Osteocyte (in vitro differentiated cells): ENCODE results near the gene MICALL1. TPM values are rescaled to one million over a fixed set of nuclear protein-coding genes. Genes with fewer than 3 reads are reported as not detected.

Source experiments
- DNase-seq: peaks from one replicate; pipeline ENCODE4 v3.0.0; 2021; ENCODE audit warnings: mixed read lengths; ENCODE audit not compliant: unreplicated experiment; ENCODE audit errors: extremely low spot score
- H3K27ac Mint-ChIP-seq: one replicate; pipeline ENCODE4 v1.8.0; 2021; ENCODE audit warnings: mild to moderate bottlenecking, mixed read lengths; ENCODE audit not compliant: unreplicated experiment
- H3K27me3 Mint-ChIP-seq: one replicate; pipeline ENCODE4 v1.8.0; 2021; ENCODE audit warnings: mixed read lengths; ENCODE audit not compliant: unreplicated experiment
- H3K36me3 Mint-ChIP-seq: one replicate; pipeline ENCODE4 v1.8.0; 2021; ENCODE audit warnings: mixed read lengths; ENCODE audit not compliant: unreplicated experiment
- H3K4me1 Mint-ChIP-seq: one replicate; pipeline ENCODE4 v1.8.0; 2021; ENCODE audit warnings: mixed read lengths; ENCODE audit not compliant: unreplicated experiment
- H3K4me3 Mint-ChIP-seq: one replicate; pipeline ENCODE4 v1.8.0; 2021; ENCODE audit warnings: mild to moderate bottlenecking, moderate library complexity, mixed read lengths; ENCODE audit not compliant: unreplicated experiment
- H3K9me3 Mint-ChIP-seq: one replicate; pipeline ENCODE4 v1.8.0; 2021; ENCODE audit warnings: mixed read lengths; ENCODE audit not compliant: unreplicated experiment
- total RNA-seq: library from RNA; stranded (reverse); gene quantifications from 2 replicates; pipeline ENCODE4 v1.2.1, GENCODE V29; 2021
- TF ChIP-seq, protein P1 (sequence below): fragments of 200-600 bp; sonication (generic); IDR thresholded peaks from 2 replicates; pipeline ENCODE4 v1.5.0; 2021; ENCODE audit warnings: antibody characterized with exemption, mild to moderate bottlenecking, moderate library complexity

MICALL1 gene
- total RNA-seq, 1 donor from 2014 or later = 51.2 TPM

DNA sequence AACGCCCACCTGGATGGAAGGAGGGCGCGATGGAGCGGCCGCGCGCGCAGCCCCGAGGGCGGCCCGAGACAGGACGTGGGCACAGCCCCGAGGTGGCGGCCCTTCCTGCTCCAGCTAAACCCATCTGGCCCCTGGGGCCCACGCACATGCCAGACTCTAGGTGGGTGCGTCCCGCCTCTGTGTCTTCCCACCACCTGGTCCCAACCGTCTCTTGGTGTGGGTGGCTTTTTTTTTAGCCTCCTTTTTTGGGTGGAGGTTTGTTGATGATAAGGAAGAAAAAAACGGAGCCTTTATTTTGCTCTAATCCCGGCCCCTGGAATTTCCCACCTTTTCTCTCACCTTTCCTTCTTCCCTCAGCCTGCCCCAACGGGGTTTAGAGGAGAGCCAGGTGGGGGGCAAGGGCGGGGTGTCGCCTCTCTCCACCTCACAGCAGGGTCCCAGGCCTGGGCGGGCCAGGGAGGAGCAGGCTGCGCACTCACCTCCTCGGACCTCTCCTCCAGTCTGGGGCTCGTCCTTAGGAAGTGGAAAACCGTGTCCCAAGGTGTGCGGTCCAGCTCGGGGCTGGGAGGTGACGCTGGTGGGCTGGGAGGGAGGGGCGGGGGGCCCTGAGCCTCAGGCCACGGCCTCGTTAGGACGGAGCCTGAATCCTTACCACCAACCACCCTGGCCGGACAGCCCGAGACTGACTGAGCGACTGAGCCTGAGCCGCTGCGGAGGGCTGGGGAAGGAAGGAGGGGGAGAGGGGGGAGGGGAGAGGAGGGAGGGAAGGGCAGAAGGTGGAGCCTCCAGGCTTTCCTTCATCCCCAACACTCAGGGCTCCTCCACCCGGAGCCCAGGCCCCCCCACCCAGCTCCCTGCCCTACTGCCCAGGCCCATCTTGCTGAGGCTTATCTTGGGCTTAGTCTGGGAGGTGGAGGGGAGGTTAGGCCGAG is 78.0 kb downstream of the MICALL1 start, which contains the start of gene SOX10:
Gene SOX10, minus strand, starts transcription at position 696 of the 932 bp plus-strand sequence. CDS start 771 bp downstream, outside the sequence.
- no peaks in the 10 kb centered on the region for H3K9me3 Mint-ChIP-seq
- H3K4me1 Mint-ChIP-seq = no peaks in the 10 kb centered on the region
- no peak within 1 kb of the TSS for H3K27ac Mint-ChIP-seq
- DNase-seq = no peak
- TF ChIP-seq, protein P1, sequence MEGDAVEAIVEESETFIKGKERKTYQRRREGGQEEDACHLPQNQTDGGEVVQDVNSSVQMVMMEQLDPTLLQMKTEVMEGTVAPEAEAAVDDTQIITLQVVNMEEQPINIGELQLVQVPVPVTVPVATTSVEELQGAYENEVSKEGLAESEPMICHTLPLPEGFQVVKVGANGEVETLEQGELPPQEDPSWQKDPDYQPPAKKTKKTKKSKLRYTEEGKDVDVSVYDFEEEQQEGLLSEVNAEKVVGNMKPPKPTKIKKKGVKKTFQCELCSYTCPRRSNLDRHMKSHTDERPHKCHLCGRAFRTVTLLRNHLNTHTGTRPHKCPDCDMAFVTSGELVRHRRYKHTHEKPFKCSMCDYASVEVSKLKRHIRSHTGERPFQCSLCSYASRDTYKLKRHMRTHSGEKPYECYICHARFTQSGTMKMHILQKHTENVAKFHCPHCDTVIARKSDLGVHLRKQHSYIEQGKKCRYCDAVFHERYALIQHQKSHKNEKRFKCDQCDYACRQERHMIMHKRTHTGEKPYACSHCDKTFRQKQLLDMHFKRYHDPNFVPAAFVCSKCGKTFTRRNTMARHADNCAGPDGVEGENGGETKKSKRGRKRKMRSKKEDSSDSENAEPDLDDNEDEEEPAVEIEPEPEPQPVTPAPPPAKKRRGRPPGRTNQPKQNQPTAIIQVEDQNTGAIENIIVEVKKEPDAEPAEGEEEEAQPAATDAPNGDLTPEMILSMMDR = no peak
- no peak within 1 kb of the TSS for H3K4me3 Mint-ChIP-seq
- no peaks in the 10 kb centered on the region for H3K27me3 Mint-ChIP-seq
- H3K36me3 Mint-ChIP-seq = no peaks in the 10 kb centered on the region

DNA sequence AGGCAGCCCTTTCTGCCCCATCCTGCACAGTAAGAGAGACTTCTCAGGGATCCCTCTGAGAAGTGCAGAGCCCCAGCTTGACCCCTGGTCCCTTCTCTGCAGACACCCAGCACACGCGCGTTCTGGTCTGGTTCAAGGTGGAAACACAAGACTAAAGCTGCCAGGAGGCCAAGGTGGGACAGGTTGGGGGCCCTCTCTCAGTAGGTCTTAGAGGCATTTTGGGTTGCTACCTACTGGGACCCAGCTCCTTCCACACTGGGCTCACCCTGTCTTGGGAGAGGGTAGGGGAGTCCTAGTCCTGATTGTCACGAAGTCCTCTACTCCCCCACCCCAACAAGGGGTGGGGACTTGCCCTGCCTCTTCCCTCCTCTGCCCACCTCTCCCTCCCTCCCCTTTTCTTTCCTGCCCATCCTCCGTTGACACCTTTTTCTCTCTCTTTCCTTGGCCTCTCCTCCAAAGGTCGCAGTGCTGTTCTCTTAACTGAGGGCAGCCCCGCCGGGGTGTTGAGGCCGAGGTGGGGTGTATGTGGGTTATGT is 79.0 kb downstream of the MICALL1 start:
- DNase-seq = no peak
- H3K27me3 Mint-ChIP-seq = no peaks in the 10 kb centered on the region
- no peaks in the 10 kb centered on the region for H3K9me3 Mint-ChIP-seq
- no peak overlapping the region for H3K27ac Mint-ChIP-seq
- H3K4me1 Mint-ChIP-seq = no peaks in the 10 kb centered on the region
- H3K4me3 Mint-ChIP-seq = no peak overlapping the region
- TF ChIP-seq, protein P1 = no peak
- no peaks in the 10 kb centered on the region for H3K36me3 Mint-ChIP-seq

DNA sequence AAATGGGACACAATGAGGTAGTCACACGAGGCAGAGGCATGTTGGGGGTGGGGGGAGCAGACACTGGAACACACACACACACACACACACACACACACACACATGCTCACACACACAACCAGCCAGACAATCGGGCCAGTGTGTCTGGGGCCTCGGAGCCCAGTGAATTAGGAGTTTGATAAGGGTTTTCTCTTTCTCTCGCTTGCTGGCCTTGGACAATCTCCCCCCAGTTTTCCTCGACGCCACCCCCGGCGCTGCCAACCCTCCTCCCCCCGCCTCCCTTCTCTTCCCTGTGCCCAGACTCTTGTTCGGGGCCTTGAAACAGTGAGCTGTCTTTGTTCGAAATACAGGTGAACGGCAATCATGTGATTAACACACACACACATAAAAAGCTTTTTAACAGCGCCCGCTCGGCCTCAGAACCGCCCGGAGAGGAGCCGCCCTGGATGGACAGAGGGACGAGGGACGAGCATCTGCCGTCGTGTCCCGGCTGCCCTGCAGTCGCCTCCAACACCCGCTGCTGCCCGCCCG is 79.7 kb downstream of the MICALL1 start:
- H3K27ac Mint-ChIP-seq = no peak overlapping the region
- H3K4me1 Mint-ChIP-seq = no peaks in the 10 kb centered on the region
- H3K27me3 Mint-ChIP-seq = no peaks in the 10 kb centered on the region
- TF ChIP-seq, protein P1 = no peak
- H3K36me3 Mint-ChIP-seq = no peaks in the 10 kb centered on the region
- no peak for DNase-seq
- no peaks in the 10 kb centered on the region for H3K9me3 Mint-ChIP-seq
- H3K4me3 Mint-ChIP-seq = no peak overlapping the region

DNA sequence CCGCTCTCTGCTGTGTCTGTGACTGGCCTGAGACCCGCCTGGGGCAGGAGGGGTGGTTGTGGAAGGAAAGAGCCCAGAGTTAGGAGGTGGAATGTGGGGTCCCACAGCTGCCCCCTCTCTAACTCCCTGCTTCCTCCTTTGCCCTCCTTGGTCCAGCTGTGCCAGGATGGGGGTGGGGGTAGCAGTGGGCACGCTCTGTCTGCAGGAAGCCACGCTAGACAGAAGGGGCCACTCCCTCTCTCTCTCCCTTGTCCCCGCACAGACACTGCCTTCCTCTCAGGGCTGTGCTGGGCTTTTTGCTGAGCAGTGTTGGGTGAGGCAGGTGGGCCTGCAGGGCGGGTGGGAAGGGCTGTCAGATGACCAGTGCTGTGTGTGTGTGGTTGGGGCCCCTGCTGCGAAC is 80.3 kb downstream of the MICALL1 start:
- H3K27ac Mint-ChIP-seq = no peak overlapping the region
- H3K27me3 Mint-ChIP-seq = no peaks in the 10 kb centered on the region
- TF ChIP-seq, protein P1 = no peak
- H3K9me3 Mint-ChIP-seq = no peaks in the 10 kb centered on the region
- no peaks in the 10 kb centered on the region for H3K4me1 Mint-ChIP-seq
- no peak overlapping the region for H3K4me3 Mint-ChIP-seq
- no peaks in the 10 kb centered on the region for H3K36me3 Mint-ChIP-seq
- no peak for DNase-seq
